HG02938 (cell line): Measurements from ENCODE around the gene XAGE2.
"Not testable (repeated sequence)": the region's sequence is repeated elsewhere in the genome, so short reads cannot be mapped to it uniquely, and the experiment has no call there.

Experiments
- ATAC-seq: cut with Tn5 transposase; IDR thresholded peaks from one replicate; pipeline ENCODE4 v1.9.1; 2021; ENCODE audit warnings: mild to moderate bottlenecking, moderate library complexity; ENCODE audit not compliant: unreplicated experiment

The XAGE2 gene

GRCh38 chrX:52368368-52369055 lies at the start of gene XAGE2:
XAGE2 (plus strand) TSS chrX:52369021; CDS start chrX:52370015, 994 bp downstream.
- ATAC-seq, result no peak

- no peak for ATAC-seq
Measured at GRCh38 chrX:52337410-52337809, 31.4 kb upstream of the XAGE2 start.

- no peak for ATAC-seq
Measured at GRCh38 chrX:52341493-52341892, 27.3 kb upstream of the XAGE2 start.

GRCh38 chrX:52343131-52343530 lies 25.7 kb upstream of the XAGE2 start:
- not testable (repeated sequence) for ATAC-seq

- ATAC-seq, result peak; percentile 62
Measured at GRCh38 chrX:52345402-52345801, 23.4 kb upstream of the XAGE2 start.

- ATAC-seq, result no peak
Measured at GRCh38 chrX:52346174-52347165, 22.4 kb upstream of the XAGE2 start.

- ATAC-seq, result no peak
Measured at GRCh38 chrX:52349681-52350080, 19.1 kb upstream of the XAGE2 start.

GRCh38 chrX:52352551-52352950 lies 16.3 kb upstream of the XAGE2 start:
- ATAC-seq, result no peak

GRCh38 chrX:52353838-52354237 lies 15.0 kb upstream of the XAGE2 start:
- no peak for ATAC-seq

GRCh38 chrX:52355108-52355507 lies 13.7 kb upstream of the XAGE2 start:
- ATAC-seq, result no peak

GRCh38 chrX:52359614-52360232 lies 9.1 kb upstream of the XAGE2 start:
- ATAC-seq, result no peak

- ATAC-seq, result no peak
Measured at GRCh38 chrX:52361941-52362340, 6.9 kb upstream of the XAGE2 start.

- no peak for ATAC-seq
Measured at GRCh38 chrX:52363247-52363883, 5.5 kb upstream of the XAGE2 start.

GRCh38 chrX:52378870-52379269 lies 10.0 kb downstream of the XAGE2 start:
- no peak for ATAC-seq

- ATAC-seq, result no peak
Measured at GRCh38 chrX:52380993-52381392, 12.2 kb downstream of the XAGE2 start.

GRCh38 chrX:52410439-52411394 lies 41.9 kb downstream of the XAGE2 start:
- ATAC-seq, result no peak

GRCh38 chrX:52415304-52415703 lies 46.5 kb downstream of the XAGE2 start:
- no peak for ATAC-seq

GRCh38 chrX:52416816-52417215 lies 48.0 kb downstream of the XAGE2 start:
- ATAC-seq, result no peak

GRCh38 chrX:52420824-52421443 lies 52.1 kb downstream of the XAGE2 start:
- ATAC-seq, result no peak
